Spinal cord (tissue), 10 donors: ENCODE results near the gene DNLZ. TPM values are rescaled to one million over a fixed set of nuclear protein-coding genes. Genes with fewer than 3 reads are reported as not detected.

Experiments
- DNase-seq, 6 donors: peaks; one replicate each; pipeline versions ENCODE4 v3.0.0 to v3.0.0-alpha.2; 2013 to 2015; ENCODE audit warnings: low spot score in 6 of 6, low read depth in 4 of 6
- H3K27ac ChIP-seq: one replicate; pipeline ENCODE4 v1.5.1; 2013; ENCODE audit warnings: low read depth, low read length, control low read depth
- H3K27me3 ChIP-seq: one replicate; pipeline ENCODE4 v1.6.1; 2013; ENCODE audit warnings: low read length; ENCODE audit not compliant: control insufficient read depth, insufficient read depth
- H3K36me3 ChIP-seq: one replicate; pipeline ENCODE4 v1.6.1; 2013; ENCODE audit warnings: low read length; ENCODE audit not compliant: control insufficient read depth, insufficient read depth
- H3K4me1 ChIP-seq: one replicate; pipeline ENCODE4 v1.6.1; 2013; ENCODE audit warnings: low read length; ENCODE audit not compliant: control insufficient read depth, insufficient read depth
- H3K4me3 ChIP-seq: one replicate; pipeline ENCODE4 v1.5.1; 2013; ENCODE audit warnings: low read depth, low read length, control low read depth
- H3K9me3 ChIP-seq: one replicate; pipeline ENCODE4 v1.6.1; 2013; ENCODE audit warnings: low read length; ENCODE audit not compliant: control insufficient read depth, insufficient read depth
- WGBS: methylation state at CpG from one replicate; pipeline ENCODE4 v1.1.5; 2013; ENCODE audit warnings: missing lambda C conversion rate; ENCODE audit not compliant: insufficient coverage; 5-methylcytosine and 5-hydroxymethylcytosine counted together
- polyA plus RNA-seq, 2 donors: library from polyadenylated mRNA; unstranded; fragments of 120-200 nt; gene quantifications; one replicate each; pipeline ENCODE4 v1.2.1, GENCODE V29; 2013; ENCODE audit not compliant: insufficient read length in 2 of 2
- total RNA-seq, 2 donors: library from RNA; depleted of rRNA in 1 of 2; stranded (reverse); fragments of 120-200 nt in 1 of 2; fragments of >200 nt in 1 of 2; gene quantifications; one replicate each; pipeline versions ENCODE4 v1.2.3 to v1.2.4, GENCODE V29; 2013 to 2014
- donor health status: healthy.

Gene DNLZ
- total and polyA plus RNA-seq, 4 donors: 6.2 to 35.6 (median 29.3) TPM

- Histone ChIP-seq H3K9me3 (no peaks in the 10 kb centered on the region), H3K27me3 (peaks cover 2% of the 10 kb centered on the region), H3K4me3 (peak overlapping the region; percentile 68), H3K36me3 (peaks cover 66% of the 10 kb centered on the region), H3K4me1 (peaks cover 53% of the 10 kb centered on the region), H3K27ac (no peak overlapping the region)
- DNase-seq: no peak
- WGBS: 98% methylated on average over 5 of the region's 6 CpGs
Observed at GRCh38 chr9:136362450-136362784, 1.1 kb downstream of the DNLZ start.

DNA sequence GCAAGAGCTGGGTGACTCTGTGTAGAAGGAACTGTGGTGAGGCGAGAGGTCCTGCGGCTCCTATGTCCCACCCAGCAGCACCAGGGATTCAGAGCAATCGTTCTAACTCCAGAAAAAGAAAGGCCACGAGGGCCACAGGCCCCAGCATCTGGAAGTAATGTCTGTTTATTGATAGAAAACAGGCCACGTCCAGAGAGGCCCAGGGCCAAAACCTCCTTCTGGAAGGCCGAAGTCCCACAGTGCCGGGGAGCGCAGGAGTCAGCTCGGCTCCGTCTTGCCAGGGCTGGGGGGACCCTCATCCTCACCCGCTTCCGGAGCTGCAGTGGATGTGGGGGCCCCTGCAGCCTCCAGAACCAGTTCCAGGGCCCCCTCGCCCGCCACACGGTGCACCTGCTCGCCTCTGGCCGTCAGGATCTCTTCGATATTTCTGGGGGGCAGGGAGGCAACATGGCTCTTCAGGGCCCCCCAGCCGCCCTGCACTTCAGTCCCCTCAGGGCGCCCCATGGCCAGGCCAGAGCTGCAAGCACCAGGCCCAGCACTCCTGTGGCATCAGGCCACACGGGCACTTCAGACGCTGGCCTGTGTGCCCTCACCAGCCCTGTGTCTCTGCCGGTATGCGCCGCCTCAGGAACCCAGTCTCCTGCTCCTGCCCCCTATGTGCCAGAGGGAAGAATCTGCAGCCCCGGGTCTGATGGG, 1.6 kb downstream of the DNLZ start:
- Histone ChIP-seq H3K36me3 (peaks cover 68% of the 10 kb centered on the region), H3K27ac (no peak overlapping the region), H3K9me3 (no peaks in the 10 kb centered on the region), H3K4me3 (no peak overlapping the region), H3K4me1 (peaks cover 53% of the 10 kb centered on the region), H3K27me3 (peaks cover 2% of the 10 kb centered on the region)
- WGBS: 92% methylated on average over 24 of the region's 26 CpGs
- no peak for DNase-seq

- Histone ChIP-seq H3K36me3 (peaks cover 72% of the 10 kb centered on the region), H3K27ac (no peak overlapping the region), H3K4me1 (peaks cover 53% of the 10 kb centered on the region), H3K4me3 (no peak overlapping the region), H3K9me3 (no peaks in the 10 kb centered on the region), H3K27me3 (peaks cover 2% of the 10 kb centered on the region)
- 81% methylated on average over 40 of the region's 43 CpGs for WGBS
- DNase-seq: peak in 1 of 6 donors; percentile 15
Observed at GRCh38 chr9:136361047-136361753, 2.3 kb downstream of the DNLZ start.

DNA sequence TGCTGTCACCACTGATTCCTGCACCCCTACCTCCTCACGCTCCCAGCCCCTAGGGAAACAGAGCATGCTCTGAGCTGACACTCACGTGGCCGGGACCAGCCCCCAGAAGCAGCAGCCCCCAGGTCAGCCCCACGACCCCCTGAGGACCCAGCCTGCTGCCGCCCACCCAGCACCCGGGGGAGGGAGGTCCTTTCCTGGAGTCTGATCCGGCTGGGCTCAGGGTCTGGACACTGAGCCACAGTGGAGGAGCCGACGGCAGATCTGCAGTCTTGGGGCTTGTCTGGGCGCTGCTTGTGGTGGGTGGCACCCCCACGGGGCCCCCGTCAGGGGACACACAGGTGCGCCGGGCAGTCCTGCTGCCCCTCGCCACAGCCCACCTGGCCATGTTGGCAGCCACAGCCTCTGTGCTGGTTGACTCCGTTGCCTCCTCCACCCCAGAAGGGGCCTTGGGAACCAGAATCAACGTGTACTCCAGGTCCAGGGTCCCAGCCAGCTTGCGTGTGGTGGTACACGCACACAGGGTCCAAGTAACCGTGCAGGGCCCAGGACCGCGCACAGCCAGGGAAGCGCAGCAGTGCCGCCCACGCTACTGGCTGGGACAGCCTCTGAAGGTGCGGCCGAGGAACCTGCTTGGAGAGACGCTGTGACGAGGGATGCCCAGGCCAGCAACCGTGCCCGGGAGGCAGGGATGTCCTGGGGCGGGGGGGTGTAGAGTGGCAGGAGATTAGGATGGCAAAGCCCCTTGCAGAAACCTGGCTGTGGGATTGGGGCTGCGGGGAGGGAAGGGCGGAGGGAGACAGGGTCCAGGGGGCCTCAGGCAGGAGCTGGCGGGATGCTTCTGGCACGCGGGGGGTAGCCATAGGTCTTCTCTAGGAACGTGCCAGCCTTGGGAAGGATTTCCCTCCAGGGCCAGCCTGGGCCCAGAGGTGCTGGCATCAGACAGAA, 3.5 kb downstream of the DNLZ start:
- DNase-seq: peak in 1 of 6 donors; percentile 19
- WGBS: 81% methylated on average over 38 of the region's 38 CpGs
- Histone ChIP-seq H3K27me3 (peaks cover 2% of the 10 kb centered on the region), H3K36me3 (peaks cover 78% of the 10 kb centered on the region), H3K27ac (no peak overlapping the region), H3K4me3 (no peak overlapping the region), H3K9me3 (no peaks in the 10 kb centered on the region), H3K4me1 (peaks cover 45% of the 10 kb centered on the region)

DNA sequence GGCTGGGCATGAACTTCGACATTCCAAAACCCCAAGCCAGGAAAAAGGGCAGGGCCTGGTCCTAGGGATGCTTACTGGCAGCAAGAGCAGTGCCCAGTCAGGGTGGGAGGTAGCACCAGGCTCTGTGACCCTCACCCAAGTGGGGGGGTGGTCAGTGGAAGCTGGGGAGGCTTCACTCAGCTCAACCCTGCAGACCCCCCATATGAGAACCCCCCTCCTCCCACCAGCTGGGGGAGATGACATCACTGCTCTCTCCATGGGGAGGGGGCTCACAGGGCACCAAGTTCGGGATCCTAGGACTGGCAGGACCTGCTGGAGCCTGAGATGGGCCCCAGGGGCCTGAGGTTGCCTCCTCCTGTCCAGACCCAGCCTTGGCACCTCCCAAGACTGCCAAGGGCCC, 4.7 kb downstream of the DNLZ start:
- Histone ChIP-seq H3K27me3 (peaks cover under 1% of the 10 kb centered on the region), H3K4me1 (peaks cover 34% of the 10 kb centered on the region), H3K4me3 (no peak overlapping the region), H3K36me3 (peaks cover 84% of the 10 kb centered on the region), H3K27ac (no peak overlapping the region), H3K9me3 (no peaks in the 10 kb centered on the region)
- peak in 1 of 6 donors; percentile 8 for DNase-seq
- 86% methylated on average over 2 of the region's 2 CpGs for WGBS

GRCh38 chr9:136358016-136358415, 5.5 kb downstream of the DNLZ start:
- 87% methylated on average over 29 of the region's 29 CpGs for WGBS

GRCh38 chr9:136357202-136357725, 6.3 kb downstream of the DNLZ start:
- H3K27ac ChIP-seq: no peak overlapping the region
- WGBS: 85% methylated on average over 22 of the region's 22 CpGs
- no peak overlapping the region for H3K4me3 ChIP-seq
- no peaks in the 10 kb centered on the region for H3K27me3 ChIP-seq
- H3K4me1 ChIP-seq: peaks cover 27% of the 10 kb centered on the region
- H3K9me3 ChIP-seq: no peaks in the 10 kb centered on the region
- peaks cover 96% of the 10 kb centered on the region for H3K36me3 ChIP-seq
- DNase-seq: no peak

More at GRCh38 chr9:136358016-136358415, 5.5 kb downstream of the DNLZ start:
- Histone ChIP-seq H3K4me1 (peaks cover 34% of the 10 kb centered on the region), H3K27me3 (no peaks in the 10 kb centered on the region), H3K36me3 (peaks cover 92% of the 10 kb centered on the region), H3K4me3 (no peak overlapping the region), H3K9me3 (no peaks in the 10 kb centered on the region), H3K27ac (no peak overlapping the region)
- DNase-seq: no peak

GRCh38 chr9:136355616-136356557, 7.7 kb downstream of the DNLZ start:
- Histone ChIP-seq H3K27me3 (no peaks in the 10 kb centered on the region), H3K9me3 (no peaks in the 10 kb centered on the region), H3K36me3 (peaks cover 96% of the 10 kb centered on the region), H3K27ac (no peak overlapping the region), H3K4me1 (peaks cover 19% of the 10 kb centered on the region), H3K4me3 (no peak overlapping the region)
- 83% methylated on average over 54 of the region's 54 CpGs for WGBS
- DNase-seq: no peak
